ENCODE data around the gene HGFAC.

DNA sequence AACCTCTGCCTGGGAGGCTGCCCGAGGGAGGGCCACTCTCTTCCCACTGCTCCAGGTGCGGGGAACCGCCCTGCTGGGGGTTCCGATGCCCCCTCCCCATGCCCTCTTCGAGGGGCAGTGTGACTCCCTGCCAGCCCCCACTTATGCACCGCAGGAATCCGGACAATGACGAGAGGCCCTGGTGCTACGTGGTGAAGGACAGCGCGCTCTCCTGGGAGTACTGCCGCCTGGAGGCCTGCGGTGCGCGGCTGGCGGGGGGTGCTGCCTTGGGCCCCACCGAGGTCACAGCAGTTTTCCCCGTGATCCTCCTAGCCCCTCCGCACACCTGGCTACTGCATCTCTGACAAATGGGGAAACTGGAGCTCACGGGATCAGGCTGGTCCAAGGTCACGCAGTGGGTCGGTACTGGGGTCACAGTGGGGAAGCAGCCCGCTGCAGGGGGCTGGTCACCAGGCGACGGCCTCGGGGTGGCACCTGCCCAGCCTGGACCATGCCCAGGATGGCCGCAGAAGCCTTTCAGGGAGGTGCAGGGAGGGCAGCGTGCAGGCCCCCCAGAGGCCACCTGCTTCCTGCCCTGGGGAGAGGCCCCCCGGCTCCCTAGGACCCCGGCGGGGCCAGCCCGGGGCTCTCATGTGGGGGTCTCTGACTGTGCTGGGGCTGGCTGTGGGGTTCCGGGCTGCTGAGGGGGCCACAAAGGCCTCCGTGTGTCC is 3.5 kb downstream of the HGFAC start:
- TF ChIP-seq EP300 (IDR thresholded peaks at IDR 0.05) (no peak), POLR2AphosphoS5 (IDR thresholded peaks at IDR 0.05) (no peak), POLR2A (IDR thresholded peaks at IDR 0.05) (no peak)
- TF ChIP-seq, protein P1, sequence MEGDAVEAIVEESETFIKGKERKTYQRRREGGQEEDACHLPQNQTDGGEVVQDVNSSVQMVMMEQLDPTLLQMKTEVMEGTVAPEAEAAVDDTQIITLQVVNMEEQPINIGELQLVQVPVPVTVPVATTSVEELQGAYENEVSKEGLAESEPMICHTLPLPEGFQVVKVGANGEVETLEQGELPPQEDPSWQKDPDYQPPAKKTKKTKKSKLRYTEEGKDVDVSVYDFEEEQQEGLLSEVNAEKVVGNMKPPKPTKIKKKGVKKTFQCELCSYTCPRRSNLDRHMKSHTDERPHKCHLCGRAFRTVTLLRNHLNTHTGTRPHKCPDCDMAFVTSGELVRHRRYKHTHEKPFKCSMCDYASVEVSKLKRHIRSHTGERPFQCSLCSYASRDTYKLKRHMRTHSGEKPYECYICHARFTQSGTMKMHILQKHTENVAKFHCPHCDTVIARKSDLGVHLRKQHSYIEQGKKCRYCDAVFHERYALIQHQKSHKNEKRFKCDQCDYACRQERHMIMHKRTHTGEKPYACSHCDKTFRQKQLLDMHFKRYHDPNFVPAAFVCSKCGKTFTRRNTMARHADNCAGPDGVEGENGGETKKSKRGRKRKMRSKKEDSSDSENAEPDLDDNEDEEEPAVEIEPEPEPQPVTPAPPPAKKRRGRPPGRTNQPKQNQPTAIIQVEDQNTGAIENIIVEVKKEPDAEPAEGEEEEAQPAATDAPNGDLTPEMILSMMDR (IDR thresholded peaks at IDR 0.05) = no peak

Data from sigmoid colon (tissue), 4 donors.